Mesenchymal stem cell (in vitro differentiated cells and primary cell): ENCODE measurements around the gene FOXL1.
A peak's percentile ranks its signal among the peaks of the same experiment; 100 is the strongest.

Experiments
- DNase-seq: peaks from one replicate; pipeline ENCODE4 v3.0.0-alpha.2; 2013
- H2AFZ ChIP-seq: one replicate; pipeline ENCODE4 v1.6.1; 2013; ENCODE audit warnings: low read depth, mild to moderate bottlenecking, control low read depth, inconsistent platforms, low read length, moderate library complexity
- H2AK5ac ChIP-seq: 2 replicates; pipeline ENCODE4 v1.6.1; 2013; ENCODE audit warnings: low read length, moderate library complexity, mild to moderate bottlenecking, inconsistent platforms; ENCODE audit not compliant: severe bottlenecking
- H2BK120ac ChIP-seq: one replicate; pipeline ENCODE4 v1.6.1; 2013; ENCODE audit warnings: low read depth, mild to moderate bottlenecking, inconsistent platforms, low read length, moderate library complexity
- H2BK12ac ChIP-seq, 2 experiments: one replicate each; pipeline ENCODE4 v1.6.1; 2013; ENCODE audit warnings: inconsistent platforms in 2 of 2, low read length in 2 of 2, mild to moderate bottlenecking in 2 of 2, moderate library complexity in 2 of 2, control low read depth in 1 of 2
- H2BK15ac ChIP-seq: one replicate; pipeline ENCODE4 v1.6.1; 2013; ENCODE audit warnings: mild to moderate bottlenecking, low read depth, inconsistent platforms; ENCODE audit not compliant: poor library complexity, severe bottlenecking
- H2BK5ac ChIP-seq: 2 replicates; pipeline ENCODE4 v1.6.1; 2013; ENCODE audit warnings: low read depth, mild to moderate bottlenecking, low read length, control low read depth, inconsistent platforms; ENCODE audit not compliant: poor library complexity, severe bottlenecking
- H3K14ac ChIP-seq, 2 experiments: one replicate each; pipeline ENCODE4 v1.6.1; 2013; ENCODE audit warnings: inconsistent platforms in 2 of 2, low read length in 2 of 2, control low read depth in 1 of 2, mild to moderate bottlenecking in 1 of 2, moderate library complexity in 1 of 2
- H3K18ac ChIP-seq, 2 experiments: one replicate each; pipeline ENCODE4 v1.6.1; 2013; ENCODE audit warnings: inconsistent platforms in 2 of 2, low read length in 2 of 2, control low read depth in 1 of 2, low read depth in 1 of 2, mild to moderate bottlenecking in 1 of 2
- H3K23ac ChIP-seq, 2 experiments: one replicate each; pipeline ENCODE4 v1.6.1; 2013; ENCODE audit warnings: inconsistent platforms in 2 of 2, low read length in 2 of 2, mild to moderate bottlenecking in 2 of 2, moderate library complexity in 2 of 2, control low read depth in 1 of 2
- H3K27ac ChIP-seq: 2 replicates; pipeline ENCODE4 v1.5.1; 2013; ENCODE audit warnings: mild to moderate bottlenecking, moderate library complexity, low read length, control low read depth, inconsistent platforms; ENCODE audit not compliant: poor library complexity, severe bottlenecking
- H3K27me3 ChIP-seq, 2 experiments: 2 replicates each; pipeline versions ENCODE4 v1.6.1 to v1.7.0; 2013; ENCODE audit warnings: low read length in 2 of 2, mild to moderate bottlenecking in 2 of 2, moderate library complexity in 2 of 2, control low read depth in 1 of 2, inconsistent platforms in 1 of 2; ENCODE audit not compliant: control insufficient read depth in 1 of 2, insufficient read depth in 1 of 2
- H3K36me3 ChIP-seq, 2 experiments: 2 replicates each; pipeline versions ENCODE4 v1.6.1 to v1.7.0; 2013; ENCODE audit warnings: low read length in 2 of 2, control low read depth in 1 of 2, inconsistent platforms in 1 of 2, low read depth in 1 of 2, mild to moderate bottlenecking in 1 of 2; ENCODE audit not compliant: insufficient read depth in 2 of 2, control insufficient read depth in 1 of 2
- H3K4ac ChIP-seq, 2 experiments: one replicate each; pipeline ENCODE4 v1.6.1; 2013; ENCODE audit warnings: inconsistent platforms in 2 of 2, low read length in 2 of 2, mild to moderate bottlenecking in 2 of 2, moderate library complexity in 2 of 2, control low read depth in 1 of 2, low read depth in 1 of 2
- H3K4me1 ChIP-seq: 2 replicates; pipeline ENCODE4 v1.6.1; 2013; ENCODE audit warnings: low read depth, low read length, control low read depth; ENCODE audit not compliant: control insufficient read depth, insufficient read depth
- H3K4me2 ChIP-seq: 2 replicates; pipeline ENCODE4 v1.6.1; 2013; ENCODE audit warnings: low read length, mild to moderate bottlenecking, inconsistent platforms; ENCODE audit not compliant: poor library complexity, severe bottlenecking
- H3K4me3 ChIP-seq, 2 experiments: 2 replicates each; pipeline versions ENCODE4 v1.5.1 to v1.7.0; 2013; ENCODE audit warnings: low read length in 2 of 2, mild to moderate bottlenecking in 2 of 2, control low read depth in 1 of 2, low read depth in 1 of 2; ENCODE audit not compliant: insufficient read depth in 1 of 2
- H3K79me1 ChIP-seq: replicated peaks from 2 replicates; pipeline ENCODE4 v1.6.1; 2013; ENCODE audit warnings: mild to moderate bottlenecking, control low read depth, low read length, inconsistent platforms; ENCODE audit not compliant: poor library complexity, severe bottlenecking
- H3K9ac ChIP-seq: 2 replicates; pipeline ENCODE4 v1.7.0; 2013; ENCODE audit warnings: mild to moderate bottlenecking, low read length, moderate library complexity
- H3K9me3 ChIP-seq: 2 replicates; pipeline ENCODE4 v1.7.0; 2013; ENCODE audit warnings: mild to moderate bottlenecking, low read length; ENCODE audit not compliant: control insufficient read depth
- H4K8ac ChIP-seq: one replicate; pipeline ENCODE4 v1.6.1; 2013; ENCODE audit warnings: inconsistent platforms, mild to moderate bottlenecking, low read length, moderate library complexity
- H4K91ac ChIP-seq: one replicate; pipeline ENCODE4 v1.6.1; 2013; ENCODE audit warnings: mild to moderate bottlenecking, low read length, inconsistent platforms
- WGBS: methylation state at CpG from one replicate; pipeline ENCODE4 v1.1.7; 2013; ENCODE audit warnings: mixed read lengths; 5-methylcytosine and 5-hydroxymethylcytosine counted together

Gene FOXL1

GRCh38 chr16:86625821-86626220 lies 47.5 kb downstream of the FOXL1 start:
- peaks cover 0 to 6% of the 10 kb centered on the region in 2 experiments for H3K27me3 ChIP-seq
- H4K91ac ChIP-seq, result no peak overlapping the region
- no peak overlapping the region for H2BK120ac ChIP-seq
- no peak overlapping the region for H2BK12ac ChIP-seq
- H3K36me3 ChIP-seq, result peaks cover 0 to 5% of the 10 kb centered on the region in 2 experiments
- no peak overlapping the region for H3K27ac ChIP-seq
- no peak overlapping the region for H2AFZ ChIP-seq
- no peak overlapping the region for H2BK5ac ChIP-seq
- peaks cover 9% of the 10 kb centered on the region for H3K4me1 ChIP-seq
- H3K14ac ChIP-seq, result no peak overlapping the region
- no peak for DNase-seq
- no peak overlapping the region for H3K23ac ChIP-seq
- H3K18ac ChIP-seq, result no peak overlapping the region
- H2AK5ac ChIP-seq, result no peak overlapping the region
- no peak overlapping the region for H2BK15ac ChIP-seq
- H4K8ac ChIP-seq, result no peak overlapping the region
- no peaks in the 10 kb centered on the region for H3K79me1 ChIP-seq
- no peaks in the 10 kb centered on the region for H3K9me3 ChIP-seq
- no peak overlapping the region for H3K4ac ChIP-seq
- no peak overlapping the region for H3K4me3 ChIP-seq
- H3K4me2 ChIP-seq, result no peak overlapping the region
- H3K9ac ChIP-seq, result no peak overlapping the region
- WGBS, result 95% methylated on average over 5 of the region's 7 CpGs

- no peaks in the 10 kb centered on the region for H3K79me1 ChIP-seq
- no peak overlapping the region for H3K18ac ChIP-seq
- H3K23ac ChIP-seq, result no peak overlapping the region
- H3K4ac ChIP-seq, result no peak overlapping the region
- no peak overlapping the region for H2BK120ac ChIP-seq
- no peak overlapping the region for H2BK15ac ChIP-seq
- no peak overlapping the region for H3K4me3 ChIP-seq
- 96% methylated on average over 12 of the region's 12 CpGs for WGBS
- H3K4me2 ChIP-seq, result no peak overlapping the region
- DNase-seq, result no peak
- no peak overlapping the region for H2BK12ac ChIP-seq
- H3K27me3 ChIP-seq, result peaks cover 0 to 6% of the 10 kb centered on the region in 2 experiments
- H3K36me3 ChIP-seq, result peaks cover 0 to 5% of the 10 kb centered on the region in 2 experiments
- no peak overlapping the region for H2AFZ ChIP-seq
- H2AK5ac ChIP-seq, result no peak overlapping the region
- no peak overlapping the region for H3K14ac ChIP-seq
- H3K9me3 ChIP-seq, result no peaks in the 10 kb centered on the region
- H3K27ac ChIP-seq, result no peak overlapping the region
- H3K4me1 ChIP-seq, result peaks cover 9% of the 10 kb centered on the region
- H2BK5ac ChIP-seq, result no peak overlapping the region
- no peak overlapping the region for H4K91ac ChIP-seq
- no peak overlapping the region for H4K8ac ChIP-seq
- no peak overlapping the region for H3K9ac ChIP-seq
These were observed 47.9 kb downstream of the FOXL1 start for GRCh38 chr16:86626284-86626683.

DNA sequence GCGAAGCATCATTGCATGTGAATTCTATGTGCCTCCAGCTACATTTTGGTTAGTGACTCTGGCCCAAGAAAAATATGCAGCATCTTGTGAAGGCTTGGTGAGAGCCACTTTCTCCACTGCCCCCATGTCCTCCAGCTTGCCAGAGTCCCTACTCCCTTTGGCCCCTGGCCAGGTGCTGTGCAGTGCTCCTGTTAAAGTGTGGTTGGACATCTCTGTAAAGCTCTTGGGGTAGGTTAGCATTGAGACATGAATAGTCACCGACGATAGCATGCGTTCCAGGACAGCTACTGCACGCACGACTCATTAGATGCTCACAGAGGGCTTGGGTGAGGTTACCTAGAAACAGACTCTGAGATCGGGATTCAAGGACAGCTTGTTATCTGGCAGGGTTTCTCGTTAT lies 48.6 kb downstream of the FOXL1 start:
- no peak overlapping the region for H3K23ac ChIP-seq
- DNase-seq, result no peak
- no peak overlapping the region for H3K14ac ChIP-seq
- no peak overlapping the region for H3K27ac ChIP-seq
- H4K91ac ChIP-seq, result no peak overlapping the region
- 95% methylated on average over 8 of the region's 8 CpGs for WGBS
- H3K4me3 ChIP-seq, result no peak overlapping the region
- no peak overlapping the region for H4K8ac ChIP-seq
- H3K9ac ChIP-seq, result no peak overlapping the region
- H2BK15ac ChIP-seq, result no peak overlapping the region
- H3K9me3 ChIP-seq, result no peaks in the 10 kb centered on the region
- peaks cover 0 to 6% of the 10 kb centered on the region in 2 experiments for H3K27me3 ChIP-seq
- no peaks in the 10 kb centered on the region for H3K79me1 ChIP-seq
- no peak overlapping the region for H3K18ac ChIP-seq
- peaks cover 0 to 4% of the 10 kb centered on the region in 2 experiments for H3K36me3 ChIP-seq
- peaks cover 9% of the 10 kb centered on the region for H3K4me1 ChIP-seq
- H2BK12ac ChIP-seq, result no peak overlapping the region
- H2AK5ac ChIP-seq, result peak overlapping the region; percentile 33
- no peak overlapping the region for H2BK5ac ChIP-seq
- H2BK120ac ChIP-seq, result no peak overlapping the region
- H3K4ac ChIP-seq, result no peak overlapping the region
- no peak overlapping the region for H2AFZ ChIP-seq
- no peak overlapping the region for H3K4me2 ChIP-seq

DNA sequence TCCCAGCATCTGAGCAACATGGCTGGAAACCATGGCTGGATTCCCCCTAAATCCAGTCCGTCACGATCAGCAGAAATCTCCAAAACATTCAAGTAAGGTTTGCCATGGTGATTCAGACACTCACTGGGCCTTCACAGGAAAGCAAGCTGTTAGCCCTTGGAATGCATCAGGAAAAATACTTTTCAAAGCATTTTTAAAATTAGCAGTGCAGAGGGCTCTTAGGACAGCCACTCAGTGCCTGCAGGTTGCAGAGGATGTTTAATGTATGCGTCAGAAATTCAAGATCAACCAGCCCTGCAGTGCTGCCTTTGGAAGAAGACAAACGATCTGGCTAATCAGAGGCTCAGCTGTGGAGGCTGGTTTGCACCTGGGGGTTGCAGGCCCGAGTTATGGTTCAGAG lies 50.3 kb downstream of the FOXL1 start:
- H4K8ac ChIP-seq, result no peak overlapping the region
- peak overlapping the region; percentile 81 for H3K27ac ChIP-seq
- H3K9me3 ChIP-seq, result no peaks in the 10 kb centered on the region
- H3K4ac ChIP-seq, result no peak overlapping the region
- H3K27me3 ChIP-seq, result peaks cover 0 to 1% of the 10 kb centered on the region in 2 experiments
- H3K4me3 ChIP-seq, result no peak overlapping the region
- H2BK5ac ChIP-seq, result no peak overlapping the region
- H2BK15ac ChIP-seq, result no peak overlapping the region
- H3K4me1 ChIP-seq, result peaks cover 11% of the 10 kb centered on the region
- H2AK5ac ChIP-seq, result no peak overlapping the region
- no peak overlapping the region for H2AFZ ChIP-seq
- peaks cover 0 to 3% of the 10 kb centered on the region in 2 experiments for H3K36me3 ChIP-seq
- WGBS, result 78% methylated on average over 4 of the region's 5 CpGs
- no peak overlapping the region for H2BK120ac ChIP-seq
- no peak overlapping the region for H3K23ac ChIP-seq
- no peak overlapping the region for H3K9ac ChIP-seq
- H3K18ac ChIP-seq, result no peak overlapping the region
- no peak overlapping the region for H3K4me2 ChIP-seq
- DNase-seq, result peak; percentile 24
- H3K14ac ChIP-seq, result no peak overlapping the region
- H2BK12ac ChIP-seq, result no peak overlapping the region
- no peaks in the 10 kb centered on the region for H3K79me1 ChIP-seq
- H4K91ac ChIP-seq, result no peak overlapping the region
